Fibroblast of lung (primary cell): ENCODE measurements around the gene RAB11FIP3.

ENCODE experiments used
- CTCF ChIP-seq, 2 donors: IDR thresholded peaks in 1 of 2; conservative IDR thresholded peaks in 1 of 2; 1 replicate in 1 of 2; 2 replicates in 1 of 2; pipeline ENCODE4 v1.5.1; 2011 to 2012; ENCODE audit warnings: low read length in 2 of 2, control low read depth in 1 of 2, inconsistent platforms in 1 of 2, low read depth in 1 of 2, mild to moderate bottlenecking in 1 of 2
- EZH2 ChIP-seq: IDR thresholded peaks from 2 replicates; pipeline ENCODE4 v1.5.1; 2012; ENCODE audit warnings: low read length, control low read depth, mild to moderate bottlenecking; ENCODE audit errors: missing control alignments

GRCh38 chr16:500709-501108 is 75.3 kb downstream of the RAB11FIP3 start:
- TF ChIP-seq CTCF (conservative IDR thresholded peaks at IDR 0.05 in 1 of 2, IDR thresholded peaks at IDR 0.05 in 1 of 2; ENCODE audit: low read depth in 1 of 2, low read length in 2 of 2) (no peak), EZH2 (no peak)
